Muscle layer of duodenum (tissue), 2 donors: ENCODE measurements around the gene OTOP1.
"Not testable (repeated sequence)": the region's sequence is repeated elsewhere in the genome, so short reads cannot be mapped to it uniquely, and the experiment has no call there.

Experiments used
- H3K27ac ChIP-seq: one replicate; pipeline ENCODE4 v1.7.0; 2013; ENCODE audit warnings: mild to moderate bottlenecking, low read length
- H3K27me3 ChIP-seq: one replicate; pipeline ENCODE4 v1.7.0; 2013; ENCODE audit warnings: low read depth, mild to moderate bottlenecking, control low read depth, low read length
- H3K36me3 ChIP-seq, 2 donors: one replicate each; pipeline ENCODE4 v1.7.0; 2013; ENCODE audit warnings: low read length in 2 of 2, control low read depth in 1 of 2, mild to moderate bottlenecking in 1 of 2; ENCODE audit not compliant: insufficient read depth in 2 of 2, control insufficient read depth in 1 of 2
- H3K4me1 ChIP-seq, 2 donors: one replicate each; pipeline ENCODE4 v1.7.0; 2013; ENCODE audit warnings: low read length in 2 of 2, mild to moderate bottlenecking in 2 of 2, control low read depth in 1 of 2, moderate library complexity in 1 of 2; ENCODE audit not compliant: insufficient read depth in 2 of 2, control insufficient read depth in 1 of 2
- H3K4me3 ChIP-seq, 2 donors: one replicate each; pipeline ENCODE4 v1.7.0; 2013; ENCODE audit warnings: low read length in 2 of 2, low read depth in 1 of 2, mild to moderate bottlenecking in 1 of 2
- H3K9me3 ChIP-seq, 2 donors: one replicate each; pipeline ENCODE4 v1.7.0; 2013; ENCODE audit warnings: low read length in 2 of 2, control low read depth in 1 of 2, mild to moderate bottlenecking in 1 of 2; ENCODE audit not compliant: control insufficient read depth in 1 of 2
- donor health status: healthy.

The OTOP1 gene

GRCh38 chr4:4160956-4161665 is 65.6 kb downstream of the OTOP1 start:
- not testable (repeated sequence) for H3K9me3 ChIP-seq, H3K27ac ChIP-seq, H3K27me3 ChIP-seq, H3K4me1 ChIP-seq, H3K4me3 ChIP-seq, H3K36me3 ChIP-seq

- not testable (repeated sequence) for H3K4me3 ChIP-seq
Measured at GRCh38 chr4:4145622-4146021, 81.1 kb downstream of the OTOP1 start.

GRCh38 chr4:4143376-4143775 is 83.4 kb downstream of the OTOP1 start:
- not testable (repeated sequence) for H3K4me3 ChIP-seq, H3K4me1 ChIP-seq, H3K27me3 ChIP-seq, H3K27ac ChIP-seq, H3K9me3 ChIP-seq, H3K36me3 ChIP-seq

More at GRCh38 chr4:4145622-4146021, 81.1 kb downstream of the OTOP1 start:
- H3K36me3 ChIP-seq, H3K27ac ChIP-seq, H3K9me3 ChIP-seq, H3K4me1 ChIP-seq, H3K27me3 ChIP-seq: not testable (repeated sequence)

- not testable (repeated sequence) for H3K4me3 ChIP-seq, H3K27ac ChIP-seq, H3K9me3 ChIP-seq, H3K4me1 ChIP-seq, H3K27me3 ChIP-seq, H3K36me3 ChIP-seq
Measured at GRCh38 chr4:4142679-4143078, 84.0 kb downstream of the OTOP1 start.

GRCh38 chr4:4141186-4141585 is 85.5 kb downstream of the OTOP1 start:
- H3K4me3 ChIP-seq, H3K4me1 ChIP-seq, H3K27ac ChIP-seq, H3K36me3 ChIP-seq, H3K9me3 ChIP-seq, H3K27me3 ChIP-seq: not testable (repeated sequence)
